Sigmoid colon (tissue), 4 donors: ENCODE data around the gene MIOX.

Experiments used
- CTCF ChIP-seq, 4 experiments: fragments of 450-650 bp in 3 of 4; fragments of 200-600 bp in 1 of 4; IDR thresholded peaks; one replicate each; pipeline ENCODE4 v1.5.1; 2016 to 2019; ENCODE audit warnings: antibody characterized with exemption in 4 of 4, mild to moderate bottlenecking in 3 of 4, moderate library complexity in 2 of 4
- EP300 ChIP-seq, 4 donors: sonication (generic); formaldehyde crosslinking; IDR thresholded peaks; one replicate each; pipeline ENCODE4 v1.6.1; 2017; ENCODE audit warnings: antibody characterized with exemption in 4 of 4
- POLR2A ChIP-seq, 2 donors: fragments of 450-650 bp; IDR thresholded peaks; one replicate each; pipeline ENCODE4 v1.6.1; 2016; ENCODE audit warnings: antibody characterized with exemption in 2 of 2, mild to moderate bottlenecking in 2 of 2, moderate library complexity in 2 of 2
- POLR2AphosphoS5 ChIP-seq, 4 donors: sonication (generic); formaldehyde crosslinking; IDR thresholded peaks; one replicate each; pipeline ENCODE4 v1.6.1; 2017; ENCODE audit warnings: antibody characterized with exemption in 4 of 4

- TF ChIP-seq CTCF (IDR thresholded peaks at IDR 0.05) (no peak), EP300 (IDR thresholded peaks at IDR 0.05) (no peak), POLR2A (IDR thresholded peaks at IDR 0.05) (no peak), POLR2AphosphoS5 (IDR thresholded peaks at IDR 0.05) (no peak)
Observed at GRCh38 chr22:50522208-50522805, 35.6 kb downstream of the MIOX start.
